ENCODE data around the gene MROH2A. TPM values are rescaled to one million over a fixed set of nuclear protein-coding genes. Genes with fewer than 3 reads are reported as not detected.
A peak's percentile ranks its signal among the peaks of the same experiment; 100 is the strongest.

Gene MROH2A
- total and polyA plus RNA-seq, 9 of the 15 experiments (the other 6 are each of a cell fraction or from before 2014, with no cell fraction given) = 0.03 TPM; not detected in 8

- TF ChIP-seq LEF1 (IDR thresholded peaks at IDR 0.05) (no peak), ZNF561 (CRISPR knock-in tag; conservative IDR thresholded peaks at IDR 0.05) (no peak), PKNOX1 (IDR thresholded peaks at IDR 0.05) (no peak), ETV6 (IDR thresholded peaks at IDR 0.05; ENCODE audit: borderline replicate concordance in 1 of 2, low read depth in 2 of 2, low read length in 1 of 2) (no peak), ETV6 (CRISPR knock-in tag; IDR thresholded peaks at IDR 0.05; ENCODE audit: borderline replicate concordance) (no peak), POLR2AphosphoS2 (IDR thresholded peaks at IDR 0.05; ENCODE audit: low read length) (no peak), PPARD (CRISPR knock-in tag; IDR thresholded peaks at IDR 0.05) (no peak), BCOR (IDR thresholded peaks at IDR 0.05) (no peak), NCOA1 (IDR thresholded peaks at IDR 0.05; ENCODE audit: low read depth) (peak; percentile 39; the same call in 1 of the 2 replicates), HMGN3 (IDR thresholded peaks at IDR 0.05; ENCODE audit: borderline replicate concordance, extremely low read depth, insufficient read length, low read depth, low read length) (peak; percentile 86), ZNF316 (IDR thresholded peaks at IDR 0.05) (no peak), ZNF699 (CRISPR knock-in tag; IDR thresholded peaks at IDR 0.05; ENCODE audit: insufficient replicate concordance) (no peak), ARID1B (IDR thresholded peaks at IDR 0.05) (peak; percentile 88), ZBTB1 (CRISPR knock-in tag; IDR thresholded peaks at IDR 0.05; ENCODE audit: borderline replicate concordance, low read depth) (no peak; the same call in 1 of the 2 replicates), ZBTB9 (CRISPR knock-in tag; IDR thresholded peaks at IDR 0.05) (no peak), RHOXF2B (CRISPR knock-in tag; conservative IDR thresholded peaks at IDR 0.05) (no peak), RFX7 (CRISPR knock-in tag; IDR thresholded peaks at IDR 0.05) (no peak), ILF3 (IDR thresholded peaks at IDR 0.05; ENCODE audit: borderline replicate concordance) (no peak)
- TF ChIP-seq, protein P1, sequence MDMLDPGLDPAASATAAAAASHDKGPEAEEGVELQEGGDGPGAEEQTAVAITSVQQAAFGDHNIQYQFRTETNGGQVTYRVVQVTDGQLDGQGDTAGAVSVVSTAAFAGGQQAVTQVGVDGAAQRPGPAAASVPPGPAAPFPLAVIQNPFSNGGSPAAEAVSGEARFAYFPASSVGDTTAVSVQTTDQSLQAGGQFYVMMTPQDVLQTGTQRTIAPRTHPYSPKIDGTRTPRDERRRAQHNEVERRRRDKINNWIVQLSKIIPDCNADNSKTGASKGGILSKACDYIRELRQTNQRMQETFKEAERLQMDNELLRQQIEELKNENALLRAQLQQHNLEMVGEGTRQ (CRISPR knock-in tag; IDR thresholded peaks at IDR 0.05) = no peak
- TF ChIP-seq, protein P2, sequence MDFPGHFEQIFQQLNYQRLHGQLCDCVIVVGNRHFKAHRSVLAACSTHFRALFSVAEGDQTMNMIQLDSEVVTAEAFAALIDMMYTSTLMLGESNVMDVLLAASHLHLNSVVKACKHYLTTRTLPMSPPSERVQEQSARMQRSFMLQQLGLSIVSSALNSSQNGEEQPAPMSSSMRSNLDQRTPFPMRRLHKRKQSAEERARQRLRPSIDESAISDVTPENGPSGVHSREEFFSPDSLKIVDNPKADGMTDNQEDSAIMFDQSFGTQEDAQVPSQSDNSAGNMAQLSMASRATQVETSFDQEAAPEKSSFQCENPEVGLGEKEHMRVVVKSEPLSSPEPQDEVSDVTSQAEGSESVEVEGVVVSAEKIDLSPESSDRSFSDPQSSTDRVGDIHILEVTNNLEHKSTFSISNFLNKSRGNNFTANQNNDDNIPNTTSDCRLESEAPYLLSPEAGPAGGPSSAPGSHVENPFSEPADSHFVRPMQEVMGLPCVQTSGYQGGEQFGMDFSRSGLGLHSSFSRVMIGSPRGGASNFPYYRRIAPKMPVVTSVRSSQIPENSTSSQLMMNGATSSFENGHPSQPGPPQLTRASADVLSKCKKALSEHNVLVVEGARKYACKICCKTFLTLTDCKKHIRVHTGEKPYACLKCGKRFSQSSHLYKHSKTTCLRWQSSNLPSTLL (IDR thresholded peaks at IDR 0.05) = no peak
- TF ChIP-seq, protein P3, sequence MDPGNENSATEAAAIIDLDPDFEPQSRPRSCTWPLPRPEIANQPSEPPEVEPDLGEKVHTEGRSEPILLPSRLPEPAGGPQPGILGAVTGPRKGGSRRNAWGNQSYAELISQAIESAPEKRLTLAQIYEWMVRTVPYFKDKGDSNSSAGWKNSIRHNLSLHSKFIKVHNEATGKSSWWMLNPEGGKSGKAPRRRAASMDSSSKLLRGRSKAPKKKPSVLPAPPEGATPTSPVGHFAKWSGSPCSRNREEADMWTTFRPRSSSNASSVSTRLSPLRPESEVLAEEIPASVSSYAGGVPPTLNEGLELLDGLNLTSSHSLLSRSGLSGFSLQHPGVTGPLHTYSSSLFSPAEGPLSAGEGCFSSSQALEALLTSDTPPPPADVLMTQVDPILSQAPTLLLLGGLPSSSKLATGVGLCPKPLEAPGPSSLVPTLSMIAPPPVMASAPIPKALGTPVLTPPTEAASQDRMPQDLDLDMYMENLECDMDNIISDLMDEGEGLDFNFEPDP (CRISPR knock-in tag; IDR thresholded peaks at IDR 0.05) = no peak
Observed at GRCh38 chr2:233854241-233854981, 76.3 kb downstream of the MROH2A start, which contains the start of gene HJURP (continued).
